G401 (cell line): ENCODE results near the gene ARHGAP21. TPM values are rescaled to one million over a fixed set of nuclear protein-coding genes. Genes with fewer than 3 reads are reported as not detected.

Experiments used
- DNase-seq: peaks from one replicate; pipeline ENCODE4 v3.0.0-alpha.2; 2015; ENCODE audit warnings: low spot score
- in situ Hi-C: cut with HindIII; loops from 2 replicates; pipeline ENCODE4 v1.10.0; 2016; ENCODE audit warnings: low sequenced_read_pairs, mixed read lengths
- total RNA-seq: library from RNA; depleted of rRNA; stranded (reverse); fragments of >200 nt; shearing (Covaris generic); gene quantifications from 2 replicates; pipeline ENCODE4 v1.2.3, GENCODE V29; 2014

The ARHGAP21 gene
- total RNA-seq, 1 experiment from 2014 or later, result 21.5 TPM

DNA sequence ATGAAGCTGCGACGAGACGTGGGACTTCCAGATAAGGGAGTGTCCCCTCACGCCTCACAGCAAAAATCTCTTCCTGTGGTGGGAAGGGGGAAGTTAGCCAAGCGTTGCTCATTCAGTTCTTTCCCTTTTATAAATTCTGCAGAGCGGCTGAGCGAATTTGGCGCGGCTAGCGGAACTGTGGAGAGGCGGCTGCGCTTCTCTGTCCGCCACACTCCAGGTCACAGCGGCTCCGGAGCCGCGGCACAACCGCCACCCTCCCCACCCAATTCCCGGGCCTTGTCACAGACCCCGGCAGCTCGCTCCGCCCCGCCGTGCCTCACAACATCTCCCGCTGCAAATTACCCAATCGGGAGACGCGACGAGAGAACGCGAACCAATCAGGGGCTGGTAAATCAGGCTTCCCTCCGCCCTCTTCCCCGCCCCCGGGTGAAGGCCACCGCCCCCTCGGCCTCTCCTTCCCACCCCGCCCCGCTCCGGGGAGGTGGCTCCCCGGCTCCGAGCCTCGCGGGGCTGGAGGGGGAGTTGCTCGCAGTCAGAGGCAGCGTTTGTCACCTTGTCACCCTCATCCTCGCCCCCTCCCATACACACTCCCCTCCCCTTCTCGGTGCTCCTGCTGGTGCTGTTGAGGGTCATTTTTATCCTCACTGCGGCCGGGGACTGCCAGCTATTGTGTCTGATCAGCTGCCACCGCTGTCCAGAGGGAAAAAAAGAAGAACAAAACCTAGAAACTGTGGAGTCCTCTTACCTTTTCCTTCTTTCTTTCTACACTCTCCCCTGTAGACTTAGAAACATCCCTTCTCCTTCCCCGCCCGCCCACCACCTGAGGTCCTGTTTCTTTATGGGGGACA is 918 bp upstream of the ARHGAP21 start:
- in situ Hi-C loops, result no loop called here
- DNase-seq, result peak; percentile 99

DNA sequence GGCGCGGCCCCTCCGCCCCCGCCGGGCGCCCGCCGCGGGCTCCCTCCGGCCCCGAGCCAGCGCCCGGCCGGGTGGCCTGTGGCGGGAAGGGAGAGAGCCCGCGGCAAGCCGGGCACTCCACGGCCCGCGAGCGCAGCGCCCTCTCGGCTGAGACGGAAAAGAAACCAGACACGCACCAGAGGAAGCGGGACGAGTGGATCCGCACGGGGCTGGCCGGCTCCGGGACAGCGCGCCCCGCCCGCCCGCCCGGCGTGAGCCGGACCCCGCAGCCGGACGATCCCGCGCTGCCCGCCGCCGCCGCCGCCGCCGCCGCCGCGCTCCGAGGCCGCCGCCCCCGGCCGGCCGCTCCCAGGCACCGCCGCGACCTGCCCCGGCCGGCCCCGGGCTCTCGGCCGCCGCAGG is 300 bp downstream of the ARHGAP21 start:
- DNase-seq, result no peak
- in situ Hi-C loops, result no loop called here

DNA sequence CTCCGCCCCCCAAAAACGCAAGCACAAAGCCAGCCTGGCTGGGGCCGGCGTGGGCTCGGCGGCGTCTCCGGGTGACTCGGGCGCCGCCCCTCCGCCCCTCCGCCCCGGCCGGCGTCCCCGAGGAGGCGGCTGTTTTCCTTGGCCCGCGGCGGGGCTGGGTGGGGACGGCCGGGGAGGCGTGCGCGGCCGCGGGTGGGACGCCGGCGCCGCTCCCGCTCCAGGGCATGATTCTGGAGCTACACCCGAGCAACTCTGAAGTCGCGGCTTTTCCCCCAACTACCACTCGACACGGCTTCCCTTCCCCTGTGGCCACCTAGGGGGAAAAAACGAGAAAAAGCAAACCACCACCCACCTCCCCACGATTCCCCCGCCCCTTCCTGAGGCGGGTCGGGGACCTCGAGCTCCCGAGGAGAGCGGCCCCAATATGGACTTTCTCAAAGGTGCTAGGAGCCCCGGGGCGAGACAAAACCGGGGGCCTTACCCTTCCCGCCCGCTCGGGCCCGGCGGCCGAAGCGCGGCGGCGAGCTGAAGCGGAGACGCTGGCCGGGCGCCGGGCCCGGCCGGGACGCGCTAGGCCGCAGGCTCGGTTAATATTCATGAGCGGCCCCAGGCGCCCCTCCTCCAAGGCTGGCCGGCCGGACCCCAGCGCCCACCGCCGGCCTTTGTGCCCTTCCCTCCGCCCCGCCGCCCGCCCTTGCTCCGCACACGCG is 856 bp downstream of the ARHGAP21 start:
- in situ Hi-C loops, result no loop called here
- DNase-seq, result no peak

DNA sequence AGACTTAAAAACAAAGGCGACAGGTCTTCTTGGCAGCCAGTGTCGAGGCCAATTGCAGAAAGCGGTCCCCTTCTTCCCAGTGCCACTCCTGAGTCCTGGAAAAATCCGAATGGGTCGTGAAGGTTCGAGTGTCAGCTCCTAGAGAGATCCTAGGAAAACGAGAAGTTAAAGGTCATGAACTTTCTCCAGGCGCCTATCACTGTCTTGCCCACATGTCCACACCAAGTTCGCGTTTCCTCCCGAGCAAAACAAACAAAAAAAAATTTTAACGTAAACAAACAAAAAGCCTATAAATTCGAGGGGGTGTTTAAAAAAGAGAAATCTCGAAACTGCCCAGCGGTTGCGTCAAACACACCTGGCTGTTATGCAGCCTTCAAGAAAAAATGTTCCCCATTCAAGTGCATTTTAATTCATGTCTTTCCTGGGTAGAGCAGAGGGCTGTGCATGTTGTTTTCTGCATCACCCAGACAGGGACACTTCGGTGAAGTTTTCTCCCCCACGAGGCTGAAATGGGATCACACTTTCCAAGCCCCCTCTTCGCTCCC is 1.5 kb downstream of the ARHGAP21 start:
- no peak for DNase-seq
- in situ Hi-C loops, result no loop called here

DNA sequence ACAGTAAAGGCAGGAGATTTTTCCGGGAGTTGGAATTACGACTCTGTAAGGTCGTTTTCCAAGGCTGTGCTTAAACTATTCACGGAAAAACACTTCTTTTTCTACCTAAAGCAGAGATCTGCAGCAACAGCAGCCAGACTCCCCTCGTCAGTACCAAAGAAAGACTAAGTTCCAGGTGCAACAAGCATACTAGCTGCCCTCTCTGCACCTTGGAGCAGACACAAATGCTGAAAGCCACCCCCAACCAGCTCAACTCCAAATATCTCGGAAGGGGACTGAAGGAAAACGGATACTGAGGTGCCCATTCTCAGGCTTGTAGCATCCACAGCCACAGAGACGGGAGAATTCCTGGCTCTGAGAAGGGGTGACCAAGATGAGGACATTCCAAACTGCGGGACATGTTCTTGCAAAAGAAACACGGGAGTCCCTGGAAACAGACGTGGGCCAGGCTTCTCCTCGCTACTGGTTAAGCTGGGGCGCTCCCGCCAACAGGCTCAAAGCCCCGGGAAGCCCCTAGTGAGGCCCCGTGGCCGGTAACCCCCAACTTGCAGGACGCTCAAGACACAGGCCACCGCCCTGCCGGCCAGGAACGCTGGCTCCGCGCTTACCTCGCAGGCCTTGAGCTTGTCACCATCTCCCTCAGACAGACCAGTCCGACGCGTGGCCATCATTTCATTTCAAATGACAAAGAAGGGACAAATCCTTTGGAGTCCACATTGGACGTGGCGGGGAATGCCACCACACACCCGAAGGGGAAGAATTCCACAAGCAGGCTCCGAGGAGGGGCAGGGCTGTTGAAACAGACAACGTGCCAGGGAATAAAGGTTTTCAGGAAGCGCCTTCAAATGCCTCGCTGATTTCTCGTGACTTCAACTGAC is 2.2 kb downstream of the ARHGAP21 start:
- DNase-seq, result peak; percentile 71
- in situ Hi-C loops, result no loop called here

DNA sequence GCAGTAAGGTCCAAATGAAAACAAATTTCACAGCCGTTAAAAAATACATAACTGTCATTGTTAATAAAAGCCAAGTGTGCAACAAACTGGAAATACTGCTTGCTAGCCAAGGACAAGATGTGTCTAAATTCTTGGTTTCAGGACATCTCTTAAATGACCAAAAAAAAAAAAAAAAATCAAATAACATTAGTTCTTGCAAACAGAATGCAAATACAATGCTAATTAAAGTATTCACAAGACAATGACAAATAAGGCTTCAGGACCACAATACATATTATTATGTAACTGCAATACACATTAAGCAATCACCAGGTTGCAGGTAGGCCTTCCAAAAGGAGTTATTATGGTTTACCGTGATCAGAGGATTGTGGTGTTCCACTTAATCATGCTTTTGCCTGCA is 3.6 kb downstream of the ARHGAP21 start:
- in situ Hi-C loops, result no loop called here
- DNase-seq, result peak; percentile 93

DNA sequence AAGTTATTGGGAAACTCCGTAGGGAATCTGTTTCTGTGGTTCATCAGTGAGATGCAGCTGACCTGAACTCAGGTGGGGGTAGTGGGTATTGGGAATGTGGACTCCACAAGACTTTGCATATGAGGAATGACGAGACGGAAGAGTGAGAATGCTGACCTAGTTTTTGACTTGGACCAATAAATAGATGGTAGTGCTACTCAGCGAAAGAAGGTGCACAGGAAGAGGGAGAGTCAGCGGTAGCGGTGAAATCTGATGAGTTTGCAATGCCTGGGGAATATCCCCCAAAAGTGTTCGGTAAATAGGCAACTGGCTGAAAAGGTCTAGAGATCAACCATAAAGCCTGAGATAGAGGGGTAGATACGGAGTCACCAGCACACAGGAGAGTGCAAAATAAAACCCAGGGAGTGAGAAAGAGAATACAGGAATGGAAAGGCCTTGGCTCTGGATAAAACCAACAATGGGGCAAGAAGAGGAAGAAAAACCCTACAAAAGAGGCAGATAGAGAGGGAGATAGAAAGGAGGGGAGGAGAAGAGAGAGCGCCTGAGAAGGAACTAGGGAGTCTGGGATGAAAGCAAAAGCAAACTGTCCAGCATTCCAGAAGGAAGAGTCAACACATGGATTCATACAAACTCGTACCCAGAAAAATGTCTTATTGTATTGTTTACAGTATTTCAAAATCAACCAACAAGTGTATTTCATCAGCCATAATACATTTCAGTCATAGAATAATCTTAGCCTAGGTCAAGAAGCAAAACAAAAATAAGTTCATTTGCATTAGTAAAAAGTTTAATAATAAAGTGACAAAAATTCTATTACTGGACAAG is 5.4 kb downstream of the ARHGAP21 start:
- in situ Hi-C loops, result no loop called here
- DNase-seq, result peak; percentile 73

DNA sequence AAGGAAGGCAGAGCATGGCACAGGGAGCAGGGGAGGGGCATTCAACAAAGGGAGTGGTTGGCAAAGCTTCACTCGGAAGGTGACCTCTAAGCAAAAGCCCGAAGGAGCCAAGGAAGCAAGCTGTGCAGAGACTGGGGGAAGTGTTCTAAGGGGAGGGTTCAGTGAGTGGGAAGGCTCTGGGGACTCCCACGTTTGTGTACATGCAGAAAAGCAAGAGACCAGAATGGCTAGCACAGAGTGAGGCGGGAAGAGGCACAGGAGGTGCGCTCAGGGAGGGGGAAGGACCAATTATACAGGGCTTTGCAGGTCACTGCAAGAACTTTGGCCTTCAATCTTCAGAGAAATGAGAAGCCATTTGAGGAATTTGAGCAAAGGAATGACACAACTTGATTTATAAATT is 7.4 kb downstream of the ARHGAP21 start:
- in situ Hi-C loops, result no loop called here
- DNase-seq, result peak; percentile 82

DNA sequence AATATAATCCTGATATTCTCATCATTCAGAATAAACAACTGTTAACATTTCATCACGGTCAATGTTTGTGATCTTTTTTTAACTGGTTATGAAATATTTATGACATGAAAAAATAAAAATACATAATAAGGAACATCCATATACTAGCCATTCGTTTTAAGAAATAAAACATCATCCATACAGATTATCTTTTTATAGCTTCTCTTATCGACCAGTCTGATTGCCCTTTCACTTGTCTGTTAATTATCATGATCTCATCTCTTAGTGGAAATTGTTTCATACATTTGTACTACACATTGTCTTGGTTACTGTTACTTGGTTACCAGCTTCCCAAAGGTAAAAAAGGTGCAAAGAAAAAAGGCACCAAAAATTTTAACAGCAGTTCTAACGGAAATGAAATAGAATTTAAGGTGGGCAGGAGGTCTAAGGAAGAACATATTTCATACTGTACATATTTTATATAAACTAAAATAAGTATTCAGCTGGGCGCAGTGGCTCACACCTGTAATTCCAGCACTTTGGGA is 8.4 kb downstream of the ARHGAP21 start:
- no peak for DNase-seq
- in situ Hi-C loops, result no loop called here

DNA sequence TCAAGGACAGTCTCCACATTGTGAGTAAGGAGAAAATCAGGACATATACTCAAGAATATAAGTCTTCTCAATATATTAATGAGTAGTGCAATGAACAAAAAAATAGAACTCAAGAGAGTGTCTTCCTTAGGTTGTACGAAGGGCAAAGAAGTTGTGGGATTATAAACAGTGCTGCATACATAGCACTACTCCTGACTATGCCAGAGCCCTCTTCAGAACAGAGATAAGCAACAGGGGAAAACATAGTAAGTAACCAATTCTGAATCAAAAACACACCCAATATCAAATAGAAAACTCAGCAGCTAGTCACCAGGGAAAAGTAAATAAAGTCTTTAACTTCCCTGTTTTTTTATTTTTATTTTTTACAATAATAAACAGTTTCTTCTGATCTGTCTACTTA is 10.6 kb downstream of the ARHGAP21 start:
- DNase-seq, result no peak
- in situ Hi-C loops, result no loop called here

DNA sequence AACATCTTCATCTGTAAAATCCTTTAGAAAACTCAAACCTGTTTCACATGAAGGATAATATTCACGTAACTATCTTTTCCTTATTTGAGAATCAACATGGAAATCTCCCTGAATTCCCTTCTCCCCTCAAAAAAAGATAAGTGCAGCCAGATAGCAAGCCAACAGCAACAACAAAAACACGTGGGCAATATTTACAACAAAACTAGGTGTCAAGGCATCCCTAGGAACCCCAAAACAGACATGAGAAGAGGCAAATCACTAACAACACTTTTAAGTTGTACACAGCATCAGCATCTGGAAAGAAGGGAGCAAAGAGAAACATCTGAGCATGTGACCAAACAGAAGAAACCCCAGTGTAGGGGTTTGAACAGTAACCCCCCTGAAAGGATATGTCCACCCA is 12.2 kb downstream of the ARHGAP21 start:
- in situ Hi-C loops, result no loop called here

DNA sequence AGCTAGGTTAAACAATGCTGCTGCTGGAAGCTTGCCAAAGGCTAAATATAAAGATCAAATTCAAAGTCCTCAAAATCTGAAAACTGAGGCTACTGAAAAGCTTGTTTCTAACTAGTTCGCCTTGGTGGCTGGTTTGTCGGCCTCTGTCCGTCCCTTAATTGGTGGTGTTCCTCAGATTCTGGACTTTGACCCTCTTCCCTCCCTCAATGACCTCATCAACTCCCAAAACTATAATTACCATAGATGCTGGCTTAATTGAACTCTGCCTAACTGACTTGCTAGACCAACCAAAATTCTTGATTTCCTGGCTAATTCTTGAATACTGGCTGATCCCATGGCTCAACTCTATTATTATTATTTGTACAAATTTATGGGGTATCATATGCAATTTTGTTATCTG is 15.6 kb downstream of the ARHGAP21 start:
- DNase-seq, result no peak
- in situ Hi-C loops, result no loop called here

More for the DNA sequence above, 12.2 kb downstream of the ARHGAP21 start:
- DNase-seq, result no peak

DNA sequence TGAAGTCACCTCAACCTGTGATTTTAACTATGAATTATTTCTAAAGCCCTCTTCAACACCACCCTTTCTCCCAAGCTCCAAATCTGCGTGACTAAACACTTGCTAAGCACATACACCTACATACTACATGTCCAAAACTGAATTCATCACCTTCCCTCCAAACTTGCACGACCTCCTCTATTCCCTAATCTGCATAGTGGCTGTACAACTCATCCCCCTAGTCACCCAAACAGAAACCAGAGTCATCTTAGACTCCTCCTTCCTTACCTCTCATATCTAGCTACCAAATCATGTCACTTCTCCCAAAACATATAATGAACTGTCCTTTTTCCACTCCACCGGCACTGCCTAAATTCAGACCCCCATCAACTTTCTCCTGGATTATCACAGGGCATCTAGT is 16.2 kb downstream of the ARHGAP21 start:
- in situ Hi-C loops, result no loop called here
- no peak for DNase-seq

DNA sequence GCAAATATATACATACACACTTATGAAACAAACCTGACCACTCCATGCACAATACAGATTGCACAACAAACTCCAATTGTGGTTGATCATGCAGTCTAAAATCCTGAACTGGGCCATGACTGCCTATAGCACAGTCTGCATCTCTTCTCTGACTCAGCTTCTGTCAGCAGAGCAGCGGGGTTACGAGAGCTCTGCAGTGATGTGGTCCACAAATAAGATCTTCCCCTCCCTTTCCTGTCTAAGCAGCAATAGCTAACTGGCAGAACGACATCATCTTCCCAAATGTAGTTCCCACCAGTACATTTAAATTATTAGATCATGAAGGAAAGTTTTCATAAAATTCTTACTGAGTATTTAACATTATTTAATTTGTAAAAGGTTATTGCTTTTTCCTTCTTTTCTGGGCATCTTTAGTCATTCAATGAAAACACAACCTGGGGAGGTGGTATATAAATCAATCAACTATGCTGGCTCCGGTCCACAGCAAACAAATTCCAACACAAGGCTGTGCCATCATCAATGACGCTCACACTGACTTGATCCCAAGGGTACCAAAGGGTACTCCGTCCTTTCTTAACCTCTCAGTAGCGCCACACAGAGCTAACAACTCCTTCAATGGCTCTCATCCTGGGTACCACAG is 17.1 kb downstream of the ARHGAP21 start:
- in situ Hi-C loops, result no loop called here
- peak; percentile 78 for DNase-seq

DNA sequence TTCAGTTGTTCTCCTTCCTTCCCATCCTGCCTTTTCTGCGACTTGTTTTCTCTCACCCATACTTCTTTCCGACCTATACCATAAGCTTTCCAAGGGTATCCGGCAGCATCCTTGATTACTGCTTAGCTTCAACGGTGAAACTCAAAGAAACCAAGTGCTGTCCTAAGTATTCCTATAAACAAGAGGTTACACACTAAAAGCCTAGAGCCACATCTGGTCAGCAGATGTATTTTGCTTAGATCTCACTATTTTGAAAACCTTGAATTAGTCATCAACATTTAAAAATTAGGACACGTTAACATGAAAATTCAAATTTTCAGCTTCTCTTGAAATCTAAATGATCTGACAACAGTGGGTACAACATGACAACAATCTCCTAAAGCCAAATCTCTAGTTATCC is 20.0 kb downstream of the ARHGAP21 start:
- DNase-seq, result no peak
- in situ Hi-C loops, result no loop called here

DNA sequence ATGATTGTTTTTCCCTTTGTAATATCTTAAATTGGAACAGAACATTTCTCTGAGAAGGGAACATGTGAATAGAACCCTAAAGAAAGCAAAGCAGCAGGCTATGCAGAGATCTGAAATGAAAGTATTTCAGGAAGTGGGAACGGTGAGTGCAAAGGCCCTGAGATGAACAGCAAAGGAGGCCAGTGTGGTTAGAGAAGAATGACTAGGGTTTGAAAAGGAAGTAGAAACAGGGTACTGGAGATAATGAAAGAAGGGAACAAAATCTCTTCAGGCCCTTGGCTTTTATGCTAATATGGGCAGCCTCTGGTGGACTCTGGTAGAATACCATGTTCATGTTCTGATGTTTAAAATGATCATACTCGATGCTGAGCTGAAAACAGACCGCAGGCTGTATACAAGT is 22.2 kb downstream of the ARHGAP21 start:
- in situ Hi-C loops, result no loop called here
- no peak for DNase-seq

DNA sequence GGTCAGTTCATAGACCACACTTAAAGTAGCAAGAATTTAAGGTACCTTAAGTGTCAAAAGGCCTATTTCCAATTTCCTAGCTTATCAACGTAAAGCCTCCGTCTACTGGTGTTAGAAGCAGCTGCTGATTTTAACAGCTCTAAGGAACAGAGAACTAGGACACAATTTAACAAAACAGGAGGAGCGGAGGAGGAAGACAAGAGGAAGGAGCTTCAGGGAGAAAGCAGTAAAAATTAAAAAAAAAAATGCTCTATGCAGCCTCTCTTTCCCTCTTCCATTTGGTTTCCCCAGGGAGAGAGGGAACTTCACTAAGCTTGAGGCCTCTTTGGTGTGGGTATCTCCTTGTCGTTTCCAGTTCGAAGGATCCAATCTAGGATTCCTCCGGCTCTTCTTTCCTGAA is 22.7 kb downstream of the ARHGAP21 start:
- in situ Hi-C loops, result no loop called here
- no peak for DNase-seq

DNA sequence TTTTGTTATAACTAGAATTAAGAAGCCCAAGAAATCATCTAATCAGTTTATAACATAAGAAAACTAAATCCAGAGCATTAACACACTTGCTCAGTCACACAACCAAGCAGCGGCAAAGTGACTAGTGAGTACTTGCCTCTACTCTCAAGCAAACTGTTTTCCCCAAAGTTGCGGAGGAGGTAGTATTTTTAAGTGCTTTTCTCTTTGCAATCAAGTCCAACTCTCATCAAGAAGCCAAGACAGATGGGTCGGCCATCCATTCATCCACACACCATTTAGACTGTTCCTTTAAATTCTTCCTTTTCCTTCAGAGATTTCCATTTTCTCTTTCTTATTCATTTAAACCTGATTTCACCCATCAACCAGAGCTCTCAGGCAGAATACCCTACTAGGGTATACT is 25.4 kb downstream of the ARHGAP21 start:
- no peak for DNase-seq
- in situ Hi-C loops, result no loop called here
